ELF-1 (cell line): Measurements from ENCODE around the gene XRCC6.
"Not testable (repeated sequence)": the region's sequence is repeated elsewhere in the genome, so short reads cannot be mapped to it uniquely, and the experiment has no call there.

Experiments used
- DNase-seq: peaks from one replicate; pipeline ENCODE4 v3.0.0-alpha.2; 2016; ENCODE audit warnings: low read depth, low spot score

XRCC6 gene

GRCh38 chr22:41684194-41684593 is 63.1 kb downstream of the XRCC6 start:
- DNase-seq = no peak

GRCh38 chr22:41686890-41687289 is 65.8 kb downstream of the XRCC6 start:
- DNase-seq = not testable (repeated sequence)

GRCh38 chr22:41687901-41688364 is 66.8 kb downstream of the XRCC6 start:
- peak; percentile 53 for DNase-seq

- peak; percentile 88 for DNase-seq
These were observed 67.5 kb downstream of the XRCC6 start, which contains the start of gene SNU13 for GRCh38 chr22:41688365-41689211. Gene SNU13 (minus strand): TSS chr22:41688867. CDS start chr22:41688796, 71 bp downstream.

- no peak for DNase-seq
These were observed 69.4 kb downstream of the XRCC6 start for GRCh38 chr22:41690476-41690875.

GRCh38 chr22:41695211-41695610 is 74.1 kb downstream of the XRCC6 start:
- no peak for DNase-seq

GRCh38 chr22:41696703-41697102 is 75.6 kb downstream of the XRCC6 start:
- DNase-seq = no peak

- peak; percentile 98 for DNase-seq
These were observed 76.2 kb downstream of the XRCC6 start for GRCh38 chr22:41697126-41697775.

- DNase-seq = peak; percentile 92
These were observed 78.4 kb downstream of the XRCC6 start, which contains the start of gene MEI1 for GRCh38 chr22:41699264-41700107. Gene MEI1 (plus strand): TSS chr22:41699503. CDS start chr22:41699539, 36 bp downstream.

- no peak for DNase-seq
These were observed 78.9 kb downstream of the XRCC6 start for GRCh38 chr22:41700108-41700364.

- no peak for DNase-seq
These were observed 81.7 kb downstream of the XRCC6 start for GRCh38 chr22:41702763-41703162.

GRCh38 chr22:41709341-41709740 is 88.2 kb downstream of the XRCC6 start:
- no peak for DNase-seq

- DNase-seq = no peak
These were observed 91.9 kb downstream of the XRCC6 start for GRCh38 chr22:41713004-41713403.
